Transverse colon (tissue), 3 donors: ENCODE measurements around the gene AKAP6.

Source experiments
- CTCF ChIP-seq, 5 experiments: fragments of 200-600 bp in 3 of 5; fragments of 450-650 bp in 2 of 5; sonication (generic) in 3 of 5; IDR thresholded peaks; 1 replicate in 2 of 5; 2 replicates in 3 of 5; pipeline ENCODE4 v1.5.1; 2016 to 2017; ENCODE audit warnings: antibody characterized with exemption in 5 of 5, inconsistent platforms in 3 of 5, mild to moderate bottlenecking in 2 of 5, moderate library complexity in 1 of 5
- EP300 ChIP-seq: sonication (generic); formaldehyde crosslinking; IDR thresholded peaks from one replicate; pipeline ENCODE4 v1.6.1; 2017; ENCODE audit warnings: antibody characterized with exemption, low read depth
- POLR2A ChIP-seq: fragments of 450-650 bp; IDR thresholded peaks from one replicate; pipeline ENCODE4 v1.6.1; 2016; ENCODE audit warnings: antibody characterized with exemption, mild to moderate bottlenecking, moderate library complexity

- no peak for TF ChIP-seq CTCF (IDR thresholded peaks at IDR 0.05)
- TF ChIP-seq POLR2A = no peak
- no peak for TF ChIP-seq EP300
Measured at GRCh38 chr14:32682214-32682613, 353.1 kb downstream of the AKAP6 start.
